Measurements from ENCODE around the gene SSTR3.
A peak's percentile ranks its signal among the peaks of the same experiment; 100 is the strongest.
"Not testable (repeated sequence)": the region's sequence is repeated elsewhere in the genome, so short reads cannot be mapped to it uniquely, and the experiment has no call there.

SSTR3 gene

GRCh38 chr22:37212174-37212906 is at the start of gene SSTR3:
SSTR3 (minus strand) TSS chr22:37212477; CDS start chr22:37207803, 4,674 bp downstream.
- no peak for DNase-seq (ENCODE audit: low read depth)

GRCh38 chr22:37260901-37261336 is 48.6 kb upstream of the SSTR3 start:
- DNase-seq (ENCODE audit: low read depth), result no peak

- no peak for DNase-seq (ENCODE audit: low read depth)
These were observed 48.0 kb upstream of the SSTR3 start for GRCh38 chr22:37260155-37260795.

GRCh38 chr22:37259540-37260029 is 47.3 kb upstream of the SSTR3 start:
- no peak for DNase-seq (ENCODE audit: low read depth)

- DNase-seq (ENCODE audit: low read depth), result no peak
These were observed 46.6 kb upstream of the SSTR3 start for GRCh38 chr22:37258753-37259401.

- DNase-seq (ENCODE audit: low read depth), result no peak
These were observed 45.9 kb upstream of the SSTR3 start for GRCh38 chr22:37258005-37258752.

- DNase-seq (ENCODE audit: low read depth), result no peak
These were observed 43.9 kb upstream of the SSTR3 start for GRCh38 chr22:37256075-37256726.

GRCh38 chr22:37255558-37256006 is 43.3 kb upstream of the SSTR3 start:
- DNase-seq (ENCODE audit: low read depth), result no peak

- no peak for DNase-seq (ENCODE audit: low read depth)
These were observed 42.6 kb upstream of the SSTR3 start for GRCh38 chr22:37254867-37255233.

- DNase-seq (ENCODE audit: low read depth), result no peak
These were observed 42.1 kb upstream of the SSTR3 start for GRCh38 chr22:37254209-37254866.

GRCh38 chr22:37253126-37253660 is 40.9 kb upstream of the SSTR3 start:
- DNase-seq (ENCODE audit: low read depth), result no peak

- DNase-seq (ENCODE audit: low read depth), result not testable (repeated sequence)
These were observed 39.6 kb upstream of the SSTR3 start for GRCh38 chr22:37251836-37252235.

- no peak for DNase-seq (ENCODE audit: low read depth)
These were observed 37.7 kb upstream of the SSTR3 start for GRCh38 chr22:37249986-37250385.

GRCh38 chr22:37248251-37248650 is 36.0 kb upstream of the SSTR3 start:
- no peak for DNase-seq (ENCODE audit: low read depth)

- DNase-seq (ENCODE audit: low read depth), result no peak
These were observed 33.5 kb upstream of the SSTR3 start for GRCh38 chr22:37245740-37246139.

GRCh38 chr22:37244922-37245722 is 32.8 kb upstream of the SSTR3 start:
- no peak for DNase-seq (ENCODE audit: low read depth)

- peak; percentile 84 for DNase-seq (ENCODE audit: low read depth)
These were observed 32.0 kb upstream of the SSTR3 start, which contains the start of gene RAC2 for GRCh38 chr22:37244114-37244921. RAC2 (minus strand) TSS chr22:37244269; CDS start chr22:37244148, 121 bp downstream.

GRCh38 chr22:37243402-37244113 is 31.3 kb upstream of the SSTR3 start:
- DNase-seq (ENCODE audit: low read depth), result no peak

Data from stimulated activated CD8-positive, alpha-beta memory T cell treated with anti-CD3 and anti-CD28 coated beads, Interleukin-12 subunit alpha, Interleukin-12 subunit beta, amount 100 ng/mL, for 4 hours (primary cell).